Kidney (tissue), 14 donors: ENCODE results near the gene GAS7. TPM values are rescaled to one million over a fixed set of nuclear protein-coding genes. Genes with fewer than 3 reads are reported as not detected.

Source experiments
- DNase-seq, 5 donors: peaks; one replicate each; pipeline ENCODE4 v3.0.0-alpha.2; 2013 to 2020
- FAIRE-seq: peaks from 2 replicates; lab custom pipeline; 2012; peaks lifted over from hg19 to GRCh38; lab: Jason Lieb, UNC
- H3K27ac ChIP-seq, 2 donors: one replicate each; pipeline ENCODE4 v1.7.0; 2013; ENCODE audit warnings: low read depth in 2 of 2, low read length in 2 of 2, inconsistent platforms in 1 of 2
- H3K27me3 ChIP-seq: one replicate; pipeline ENCODE4 v1.7.1; 2013; ENCODE audit warnings: low read length, inconsistent platforms; ENCODE audit not compliant: control insufficient read depth, insufficient read depth
- H3K36me3 ChIP-seq, 3 donors: one replicate each; pipeline versions ENCODE4 v1.7.0 to v1.7.1; 2013; ENCODE audit warnings: low read length in 3 of 3, control low read depth in 1 of 3, inconsistent platforms in 1 of 3; ENCODE audit not compliant: insufficient read depth in 3 of 3, control insufficient read depth in 2 of 3
- H3K4me1 ChIP-seq, 3 donors: one replicate each; pipeline versions ENCODE4 v1.7.0 to v1.7.1; 2013; ENCODE audit warnings: low read length in 3 of 3, inconsistent platforms in 1 of 3, low read depth in 1 of 3; ENCODE audit not compliant: control insufficient read depth in 2 of 3, insufficient read depth in 2 of 3
- H3K4me3 ChIP-seq, 3 donors: one replicate each; pipeline versions ENCODE4 v1.7.0 to v1.8.1; 2013; ENCODE audit warnings: low read length in 3 of 3, control low read depth in 1 of 3, inconsistent platforms in 1 of 3
- H3K9ac ChIP-seq, 3 donors: one replicate each; pipeline versions ENCODE4 v1.7.0 to v1.7.1; 2013; ENCODE audit warnings: low read length in 3 of 3, control low read depth in 1 of 3, inconsistent platforms in 1 of 3
- H3K9me3 ChIP-seq, 3 donors: one replicate each; pipeline versions ENCODE4 v1.7.0 to v1.7.1; 2013; ENCODE audit warnings: low read length in 3 of 3, control low read depth in 1 of 3, inconsistent platforms in 1 of 3; ENCODE audit not compliant: control insufficient read depth in 2 of 3, insufficient read depth in 1 of 3
- intact Hi-C: fragments of 100-400 bp; cut with DNase I; formaldehyde crosslinking; loops from one replicate; pipeline ENCODE4 v1.11.1; 2022
- polyA plus RNA-seq: library from polyadenylated mRNA; stranded (reverse); fragments of 350-450 nt; fragmentation: Illumina TruSeq; extraction: RNeasy Lipid Tissue Mini Kit (QIAGEN cat#74804); gene quantifications from one replicate; pipeline ENCODE4 v1.2.3, GENCODE V29; 2014; ENCODE audit warnings: low read depth, low replicate concordance; ENCODE audit not compliant: insufficient read depth
- total RNA-seq: library from RNA; stranded (reverse); fragmentation: NEBNext Ultra II Directional; extraction: Animal tissue kit (Norgen Biotek cat#: 25700); gene quantifications from one replicate; pipeline ENCODE4 v1.2.1, GENCODE V29; 2021
- TF ChIP-seq, protein P1 (sequence below): IDR thresholded peaks from 3 replicates; pipeline ENCODE4 v1.5.1; 2012; ENCODE audit warnings: mild to moderate bottlenecking, moderate library complexity, borderline replicate concordance; ENCODE audit not compliant: insufficient read depth; ENCODE audit errors: extremely low read depth
- donor health status: control.
- donor health status: control.
- donor health status: control.
- donor health status: control.
- donor health status: control.
- donor health status: DM: yes; HTN: yes; CAD: no.
- donor health status: Normal renal cell carcinoma (clear cell type).

Gene GAS7
- total and polyA plus RNA-seq, 2 donors from 2014 or later: 1.1 to 20.5 TPM

DNA sequence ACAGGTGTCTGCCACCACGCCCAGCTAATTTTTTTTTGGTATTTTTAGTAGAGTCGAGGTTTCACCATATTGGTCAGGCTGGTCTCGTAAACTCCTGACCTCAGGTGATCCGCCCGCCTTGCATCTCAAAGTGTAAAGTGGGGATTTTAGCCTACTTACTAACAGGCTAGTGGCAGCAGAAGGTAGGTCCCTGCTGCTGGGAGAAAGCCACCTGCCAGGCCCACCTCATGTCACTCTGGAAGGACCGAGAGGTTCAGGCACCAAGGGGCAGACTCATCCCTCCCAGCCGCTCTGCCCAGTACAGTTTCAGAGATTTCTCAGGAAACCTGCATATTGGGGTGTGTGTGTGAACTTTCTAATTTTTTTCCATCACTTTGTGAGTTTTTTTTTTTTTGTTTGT, 291.3 kb downstream of the GAS7 start:
- Histone ChIP-seq H3K9me3 (no peaks in the 10 kb centered on the region), H3K4me1 (no peaks in the 10 kb centered on the region), H3K36me3 (no peaks in the 10 kb centered on the region), H3K27me3 (no peaks in the 10 kb centered on the region), H3K4me3 (no peak overlapping the region), H3K9ac (no peak overlapping the region), H3K27ac (no peak overlapping the region)
- peak in 1 of 5 donors; percentile 23 for DNase-seq
- TF ChIP-seq, protein P1, sequence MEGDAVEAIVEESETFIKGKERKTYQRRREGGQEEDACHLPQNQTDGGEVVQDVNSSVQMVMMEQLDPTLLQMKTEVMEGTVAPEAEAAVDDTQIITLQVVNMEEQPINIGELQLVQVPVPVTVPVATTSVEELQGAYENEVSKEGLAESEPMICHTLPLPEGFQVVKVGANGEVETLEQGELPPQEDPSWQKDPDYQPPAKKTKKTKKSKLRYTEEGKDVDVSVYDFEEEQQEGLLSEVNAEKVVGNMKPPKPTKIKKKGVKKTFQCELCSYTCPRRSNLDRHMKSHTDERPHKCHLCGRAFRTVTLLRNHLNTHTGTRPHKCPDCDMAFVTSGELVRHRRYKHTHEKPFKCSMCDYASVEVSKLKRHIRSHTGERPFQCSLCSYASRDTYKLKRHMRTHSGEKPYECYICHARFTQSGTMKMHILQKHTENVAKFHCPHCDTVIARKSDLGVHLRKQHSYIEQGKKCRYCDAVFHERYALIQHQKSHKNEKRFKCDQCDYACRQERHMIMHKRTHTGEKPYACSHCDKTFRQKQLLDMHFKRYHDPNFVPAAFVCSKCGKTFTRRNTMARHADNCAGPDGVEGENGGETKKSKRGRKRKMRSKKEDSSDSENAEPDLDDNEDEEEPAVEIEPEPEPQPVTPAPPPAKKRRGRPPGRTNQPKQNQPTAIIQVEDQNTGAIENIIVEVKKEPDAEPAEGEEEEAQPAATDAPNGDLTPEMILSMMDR: no peak
- intact Hi-C loops: no loop called here
- FAIRE-seq: no peak

DNA sequence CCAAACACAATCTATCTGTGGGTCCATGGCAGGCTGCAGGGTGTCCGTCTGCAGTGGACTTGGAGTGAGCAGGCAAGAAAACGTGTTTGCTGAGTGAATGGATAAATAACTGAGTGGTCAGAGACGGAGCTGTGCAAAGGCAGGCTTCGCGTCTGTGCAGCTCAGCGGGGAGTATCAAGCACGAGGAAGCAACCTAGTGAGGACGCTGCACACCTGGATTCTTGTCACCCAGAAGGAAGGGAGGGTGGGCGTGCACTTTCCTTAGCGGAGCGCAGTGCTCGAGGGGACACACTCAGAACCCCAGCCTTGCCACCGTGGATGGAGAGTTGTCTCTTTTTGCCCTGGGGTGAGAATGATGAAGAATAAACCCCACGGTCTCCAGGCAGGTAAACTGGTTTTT, 291.8 kb downstream of the GAS7 start:
- H3K9me3 ChIP-seq: no peaks in the 10 kb centered on the region
- no peak overlapping the region for H3K27ac ChIP-seq
- H3K36me3 ChIP-seq: no peaks in the 10 kb centered on the region
- TF ChIP-seq, protein P1: no peak
- peak in 1 of 5 donors; percentile 30 for DNase-seq
- H3K4me3 ChIP-seq: no peak overlapping the region
- FAIRE-seq: no peak
- intact Hi-C loops: no loop called here
- no peak overlapping the region for H3K9ac ChIP-seq
- no peaks in the 10 kb centered on the region for H3K4me1 ChIP-seq
- H3K27me3 ChIP-seq: no peaks in the 10 kb centered on the region

DNA sequence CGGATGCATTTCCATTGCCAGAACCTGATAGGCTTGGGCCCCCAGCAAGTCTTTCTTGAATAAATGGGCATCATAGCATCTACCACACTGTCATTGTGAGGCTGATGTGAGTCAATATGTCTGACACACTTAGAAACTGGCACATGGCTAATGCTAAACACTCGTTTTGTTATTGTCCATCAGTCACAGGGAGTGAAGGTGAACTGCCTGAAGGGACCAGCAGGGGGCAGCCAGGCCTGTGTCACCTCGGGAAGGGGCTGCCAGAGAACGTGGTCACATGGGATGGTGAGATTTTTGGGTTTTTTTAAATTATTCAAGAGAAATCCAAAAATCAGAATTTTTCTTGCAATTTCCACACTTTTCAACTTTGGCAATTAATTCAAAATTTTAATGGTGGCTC, 292.5 kb downstream of the GAS7 start:
- DNase-seq: peak in 2 of 5 donors; percentile 24 to 41
- no peak overlapping the region for H3K27ac ChIP-seq
- H3K4me3 ChIP-seq: no peak overlapping the region
- no peak for FAIRE-seq
- H3K36me3 ChIP-seq: no peaks in the 10 kb centered on the region
- TF ChIP-seq, protein P1: peak; percentile 22
- H3K4me1 ChIP-seq: no peaks in the 10 kb centered on the region
- H3K27me3 ChIP-seq: no peaks in the 10 kb centered on the region
- no peaks in the 10 kb centered on the region for H3K9me3 ChIP-seq
- intact Hi-C loops: no loop called here
- no peak overlapping the region for H3K9ac ChIP-seq

DNA sequence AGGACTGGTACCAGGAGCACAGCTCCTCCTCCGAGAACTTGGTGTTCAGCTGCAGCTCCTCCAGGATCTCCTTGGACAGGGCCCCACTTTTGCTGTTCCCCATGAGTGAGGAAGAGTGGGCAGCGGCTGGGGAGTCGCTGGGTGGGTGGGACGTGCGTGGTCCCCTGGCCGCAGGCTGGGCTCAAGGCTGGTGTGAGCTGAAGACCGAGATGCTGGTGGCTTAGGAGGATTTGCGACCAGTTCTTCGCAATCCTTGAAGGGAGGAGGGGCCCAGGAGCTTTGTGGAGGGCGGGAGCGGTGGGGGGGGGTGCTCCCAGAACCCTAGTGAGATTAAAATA, 293.4 kb downstream of the GAS7 start, which contains the start of gene RCVRN:
Gene RCVRN (minus strand): TSS at position 194 of the 338 bp plus-strand sequence. CDS start 91 bp downstream, at position 103.
- Histone ChIP-seq H3K9me3 (no peaks in the 10 kb centered on the region), H3K4me3 (no peak within 1 kb of the TSS), H3K9ac (no peak within 1 kb of the TSS), H3K36me3 (no peaks in the 10 kb centered on the region), H3K4me1 (no peaks in the 10 kb centered on the region), H3K27me3 (no peaks in the 10 kb centered on the region), H3K27ac (no peak within 1 kb of the TSS)
- intact Hi-C loops: no loop called here
- TF ChIP-seq, protein P1: no peak
- FAIRE-seq (no peak), DNase-seq (peak in 1 of 5 donors; percentile 56)
